Liver (tissue), 9 donors: Measurements from ENCODE around the gene SUGCT. TPM values are rescaled to one million over a fixed set of nuclear protein-coding genes. Genes with fewer than 3 reads are reported as not detected.

Experiments
- DNase-seq: peaks from one replicate; pipeline ENCODE4 v3.0.0-alpha.2; 2017; ENCODE audit warnings: low spot score
- H3K27ac ChIP-seq, 2 donors: one replicate each; pipeline ENCODE4 v1.7.0; 2013; ENCODE audit warnings: inconsistent platforms in 2 of 2, low read length in 2 of 2, control low read depth in 1 of 2, low read depth in 1 of 2, mild to moderate bottlenecking in 1 of 2
- H3K27me3 ChIP-seq, 4 donors: one replicate each; pipeline versions ENCODE4 v1.6.1 to v1.7.0; 2013; ENCODE audit warnings: low read length in 3 of 4, inconsistent platforms in 1 of 4, mild to moderate bottlenecking in 1 of 4, moderate library complexity in 1 of 4; ENCODE audit not compliant: control insufficient read depth in 4 of 4, insufficient read depth in 4 of 4
- H3K36me3 ChIP-seq, 4 donors: one replicate each; pipeline versions ENCODE4 v1.6.1 to v1.7.0; 2013; ENCODE audit warnings: low read length in 3 of 4, mild to moderate bottlenecking in 3 of 4, low read depth in 1 of 4, moderate library complexity in 1 of 4; ENCODE audit not compliant: control insufficient read depth in 4 of 4, insufficient read depth in 3 of 4
- H3K4me1 ChIP-seq, 4 donors: one replicate each; pipeline versions ENCODE4 v1.6.1 to v1.7.0; 2013; ENCODE audit warnings: low read length in 3 of 4, mild to moderate bottlenecking in 3 of 4, moderate library complexity in 1 of 4; ENCODE audit not compliant: control insufficient read depth in 4 of 4, insufficient read depth in 4 of 4
- H3K4me3 ChIP-seq, 3 donors: one replicate each; pipeline versions ENCODE4 v1.6.1 to v1.7.0; 2013; ENCODE audit warnings: low read length in 3 of 3, control low read depth in 1 of 3, low read depth in 1 of 3, mild to moderate bottlenecking in 1 of 3
- H3K9ac ChIP-seq, 2 donors: one replicate each; pipeline ENCODE4 v1.7.0; 2013; ENCODE audit warnings: low read length in 2 of 2, mild to moderate bottlenecking in 2 of 2, moderate library complexity in 2 of 2, control low read depth in 1 of 2, low read depth in 1 of 2
- H3K9me3 ChIP-seq, 4 donors: one replicate each; pipeline versions ENCODE4 v1.6.1 to v1.7.0; 2013; ENCODE audit warnings: low read length in 3 of 4; ENCODE audit not compliant: control insufficient read depth in 4 of 4
- CTCF ChIP-seq: fragments of 150-350 bp; IDR thresholded peaks from 2 replicates; pipeline ENCODE4 v1.5.1; 2017; ENCODE audit warnings: improper control_type of control experiment, low read depth, low read length; ENCODE audit not compliant: missing input control
- FOXA1 ChIP-seq: IDR thresholded peaks from 2 replicates; pipeline ENCODE4 v1.6.1; 2016; ENCODE audit warnings: antibody characterized with exemption
- GABPA ChIP-seq, 2 donors: IDR thresholded peaks in 1 of 2; conservative IDR thresholded peaks in 1 of 2; 2 replicates each; pipeline ENCODE4 v1.6.1; 2016; ENCODE audit warnings: antibody characterized with exemption in 2 of 2, mild to moderate bottlenecking in 1 of 2, moderate library complexity in 1 of 2
- HNF4A ChIP-seq, 2 donors: conservative IDR thresholded peaks; 2 replicates each; pipeline ENCODE4 v1.6.1; 2016; ENCODE audit warnings: antibody characterized with exemption in 2 of 2, mild to moderate bottlenecking in 2 of 2
- JUND ChIP-seq, 2 donors: IDR thresholded peaks; 2 replicates each; pipeline ENCODE4 v1.6.1; 2016; ENCODE audit warnings: antibody characterized with exemption in 2 of 2
- RAD21 ChIP-seq, 2 donors: IDR thresholded peaks; 2 replicates each; pipeline ENCODE4 v1.6.1; 2016; ENCODE audit warnings: antibody characterized with exemption in 2 of 2, mild to moderate bottlenecking in 2 of 2
- SP1 ChIP-seq: IDR thresholded peaks from 2 replicates; pipeline ENCODE4 v1.6.1; 2018; ENCODE audit warnings: antibody characterized with exemption, mild to moderate bottlenecking
- TAF1 ChIP-seq: conservative IDR thresholded peaks from 2 replicates; pipeline ENCODE4 v1.6.1; 2016; ENCODE audit warnings: antibody characterized with exemption, mild to moderate bottlenecking
- YY1 ChIP-seq: IDR thresholded peaks from 2 replicates; pipeline ENCODE4 v1.6.1; 2016; ENCODE audit warnings: antibody characterized with exemption, mild to moderate bottlenecking
- WGBS: extraction: QIAGEN DNeasy Blood & Tissue Kit; methylation state at CpG from one replicate; pipeline ENCODE4 v1.1.7; 2013; 5-methylcytosine and 5-hydroxymethylcytosine counted together
- polyA plus RNA-seq, 2 donors: library from polyadenylated mRNA; stranded (reverse) in 1 of 2; unstranded in 1 of 2; fragments of 200-250 nt in 1 of 2; fragments of >200 nt in 1 of 2; fragmentation: Nextera tagmentation in 1 of 2; extraction: Ambion mirVana in 1 of 2; gene quantifications; one replicate each; pipeline versions ENCODE4 v1.2.1 to v1.2.3, GENCODE V29; 2013 to 2015
- total RNA-seq, 2 donors: library from RNA; depleted of rRNA; stranded (reverse); fragments of >200 nt; gene quantifications; one replicate each; pipeline ENCODE4 v1.2.3, GENCODE V29; 2014
- TF ChIP-seq, protein P1 (sequence below): IDR thresholded peaks from 2 replicates; pipeline ENCODE4 v1.6.1; 2016; ENCODE audit warnings: antibody characterized with exemption, mild to moderate bottlenecking
- TF ChIP-seq, protein P2 (sequence below): IDR thresholded peaks from 2 replicates; pipeline ENCODE4 v1.6.1; 2016; ENCODE audit warnings: antibody characterized with exemption
- donor health status: healthy.
- donor health status: healthy.
- donor health status: healthy.
- donor health status: healthy.
- donor health status: healthy.

Gene SUGCT
- total and polyA plus RNA-seq, 4 donors, result 6.2 to 11.9 (median 9.9) TPM

- Histone ChIP-seq H3K9ac (no peak overlapping the region), H3K27ac (no peak overlapping the region), H3K9me3 (no peaks in the 10 kb centered on the region), H3K36me3 (no peaks in the 10 kb centered on the region), H3K4me1 (no peaks in the 10 kb centered on the region), H3K27me3 (no peaks in the 10 kb centered on the region), H3K4me3 (no peak overlapping the region)
- no peak for DNase-seq
- 94% methylated on average over 7 of the region's 7 CpGs for WGBS
- TF ChIP-seq HNF4A (conservative IDR thresholded peaks at IDR 0.05) (no peak), SP1 (no peak), FOXA1 (no peak), YY1 (no peak), JUND (IDR thresholded peaks at IDR 0.05) (no peak), CTCF (no peak), RAD21 (IDR thresholded peaks at IDR 0.05) (no peak)
- TF ChIP-seq, protein P1, sequence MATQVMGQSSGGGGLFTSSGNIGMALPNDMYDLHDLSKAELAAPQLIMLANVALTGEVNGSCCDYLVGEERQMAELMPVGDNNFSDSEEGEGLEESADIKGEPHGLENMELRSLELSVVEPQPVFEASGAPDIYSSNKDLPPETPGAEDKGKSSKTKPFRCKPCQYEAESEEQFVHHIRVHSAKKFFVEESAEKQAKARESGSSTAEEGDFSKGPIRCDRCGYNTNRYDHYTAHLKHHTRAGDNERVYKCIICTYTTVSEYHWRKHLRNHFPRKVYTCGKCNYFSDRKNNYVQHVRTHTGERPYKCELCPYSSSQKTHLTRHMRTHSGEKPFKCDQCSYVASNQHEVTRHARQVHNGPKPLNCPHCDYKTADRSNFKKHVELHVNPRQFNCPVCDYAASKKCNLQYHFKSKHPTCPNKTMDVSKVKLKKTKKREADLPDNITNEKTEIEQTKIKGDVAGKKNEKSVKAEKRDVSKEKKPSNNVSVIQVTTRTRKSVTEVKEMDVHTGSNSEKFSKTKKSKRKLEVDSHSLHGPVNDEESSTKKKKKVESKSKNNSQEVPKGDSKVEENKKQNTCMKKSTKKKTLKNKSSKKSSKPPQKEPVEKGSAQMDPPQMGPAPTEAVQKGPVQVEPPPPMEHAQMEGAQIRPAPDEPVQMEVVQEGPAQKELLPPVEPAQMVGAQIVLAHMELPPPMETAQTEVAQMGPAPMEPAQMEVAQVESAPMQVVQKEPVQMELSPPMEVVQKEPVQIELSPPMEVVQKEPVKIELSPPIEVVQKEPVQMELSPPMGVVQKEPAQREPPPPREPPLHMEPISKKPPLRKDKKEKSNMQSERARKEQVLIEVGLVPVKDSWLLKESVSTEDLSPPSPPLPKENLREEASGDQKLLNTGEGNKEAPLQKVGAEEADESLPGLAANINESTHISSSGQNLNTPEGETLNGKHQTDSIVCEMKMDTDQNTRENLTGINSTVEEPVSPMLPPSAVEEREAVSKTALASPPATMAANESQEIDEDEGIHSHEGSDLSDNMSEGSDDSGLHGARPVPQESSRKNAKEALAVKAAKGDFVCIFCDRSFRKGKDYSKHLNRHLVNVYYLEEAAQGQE, result no peak
Measured at GRCh38 chr7:40239755-40240303, 105.0 kb downstream of the SUGCT start.

DNA sequence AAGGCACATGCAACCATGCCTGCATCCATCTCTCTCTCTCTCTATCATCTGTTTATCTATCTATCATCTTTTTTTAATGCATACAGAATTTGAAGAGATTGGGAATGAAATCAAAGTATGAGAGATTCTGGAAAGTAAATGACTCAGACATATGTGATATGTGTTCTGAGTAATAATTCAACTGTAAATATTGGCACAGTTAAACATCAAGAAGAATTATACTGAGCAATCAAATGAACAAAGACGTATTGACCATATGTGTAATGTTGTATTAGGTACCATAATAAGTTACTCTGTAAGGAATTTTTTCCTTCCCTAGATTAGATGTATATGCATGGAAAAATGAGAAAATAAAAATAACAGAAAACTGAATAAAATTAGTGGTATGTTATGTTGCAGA is 108.3 kb downstream of the SUGCT start:
- Histone ChIP-seq H3K4me1 (no peaks in the 10 kb centered on the region), H3K9ac (no peak overlapping the region), H3K27ac (no peak overlapping the region), H3K9me3 (no peaks in the 10 kb centered on the region), H3K27me3 (no peaks in the 10 kb centered on the region), H3K4me3 (no peak overlapping the region), H3K36me3 (no peaks in the 10 kb centered on the region)
- no peak for DNase-seq
- 84% methylated on average over 1 of the region's 1 CpG for WGBS
- TF ChIP-seq, protein P1, result no peak
- TF ChIP-seq TAF1 (no peak), GABPA (IDR thresholded peaks at IDR 0.05 in 1 of 2, conservative IDR thresholded peaks at IDR 0.05 in 1 of 2) (no peak)
- TF ChIP-seq, protein P2, sequence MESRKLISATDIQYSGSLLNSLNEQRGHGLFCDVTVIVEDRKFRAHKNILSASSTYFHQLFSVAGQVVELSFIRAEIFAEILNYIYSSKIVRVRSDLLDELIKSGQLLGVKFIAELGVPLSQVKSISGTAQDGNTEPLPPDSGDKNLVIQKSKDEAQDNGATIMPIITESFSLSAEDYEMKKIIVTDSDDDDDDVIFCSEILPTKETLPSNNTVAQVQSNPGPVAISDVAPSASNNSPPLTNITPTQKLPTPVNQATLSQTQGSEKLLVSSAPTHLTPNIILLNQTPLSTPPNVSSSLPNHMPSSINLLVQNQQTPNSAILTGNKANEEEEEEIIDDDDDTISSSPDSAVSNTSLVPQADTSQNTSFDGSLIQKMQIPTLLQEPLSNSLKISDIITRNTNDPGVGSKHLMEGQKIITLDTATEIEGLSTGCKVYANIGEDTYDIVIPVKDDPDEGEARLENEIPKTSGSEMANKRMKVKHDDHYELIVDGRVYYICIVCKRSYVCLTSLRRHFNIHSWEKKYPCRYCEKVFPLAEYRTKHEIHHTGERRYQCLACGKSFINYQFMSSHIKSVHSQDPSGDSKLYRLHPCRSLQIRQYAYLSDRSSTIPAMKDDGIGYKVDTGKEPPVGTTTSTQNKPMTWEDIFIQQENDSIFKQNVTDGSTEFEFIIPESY, result no peak
